ENCODE measurements around the gene ACTR2.
"Not testable (repeated sequence)": the region's sequence is repeated elsewhere in the genome, so short reads cannot be mapped to it uniquely, and the experiment has no call there.

Gene ACTR2

DNA sequence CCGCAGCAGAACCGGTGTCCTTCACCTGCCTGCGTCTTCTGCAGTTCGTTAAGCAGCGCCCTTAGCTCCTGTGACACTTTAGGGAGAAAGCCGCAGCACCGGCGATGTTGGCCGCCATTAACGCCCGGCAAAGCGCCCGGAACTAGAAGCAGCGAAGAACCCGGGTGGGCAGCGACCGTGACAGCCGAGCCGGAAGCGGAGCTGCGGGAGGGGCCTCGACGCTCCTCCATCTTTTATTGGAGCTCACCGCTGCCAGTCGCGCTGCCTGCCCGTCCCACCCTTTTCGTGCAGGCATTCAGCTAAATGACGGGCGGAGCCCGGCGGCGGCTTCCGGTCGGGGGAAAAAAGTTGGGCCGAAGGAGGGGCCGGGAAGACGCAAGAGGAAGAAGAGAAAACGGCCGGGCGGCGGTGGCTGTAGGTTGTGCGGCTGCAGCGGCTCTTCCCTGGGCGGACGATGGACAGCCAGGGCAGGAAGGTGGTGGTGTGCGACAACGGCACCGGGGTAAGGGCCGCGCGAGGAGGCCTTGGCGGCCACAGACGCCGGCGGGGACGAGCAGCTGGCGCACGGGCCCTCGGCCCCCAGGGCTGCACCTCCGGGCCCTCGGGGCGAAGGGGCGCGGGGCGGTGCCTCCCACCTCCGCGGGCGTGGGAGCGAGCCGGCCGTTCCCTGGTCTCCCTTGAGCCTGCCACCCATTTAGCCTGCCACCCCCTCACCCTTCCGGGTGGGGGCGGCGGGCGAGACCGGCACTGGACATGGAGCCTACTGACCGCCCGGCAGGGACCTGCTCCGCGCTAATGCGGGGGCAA, at the start of gene ACTR2:
TSS of gene ACTR2 (plus strand) at position 376 of the 807 bp plus-strand sequence. CDS start at position 455, 79 bp downstream.
- DNase-seq (ENCODE audit: low read depth, low spot score), result peak; percentile 97
- TF ChIP-seq CTCF (IDR thresholded peaks at IDR 0.05; ENCODE audit: low read depth, low read length), result no peak
- peak within 1 kb of the TSS; percentile 99 for H3K4me3 ChIP-seq (ENCODE audit: low read depth, low read length)
- in situ Hi-C loops (cut with HindIII; ENCODE audit: low sequenced_read_pairs), result no loop called here

DNA sequence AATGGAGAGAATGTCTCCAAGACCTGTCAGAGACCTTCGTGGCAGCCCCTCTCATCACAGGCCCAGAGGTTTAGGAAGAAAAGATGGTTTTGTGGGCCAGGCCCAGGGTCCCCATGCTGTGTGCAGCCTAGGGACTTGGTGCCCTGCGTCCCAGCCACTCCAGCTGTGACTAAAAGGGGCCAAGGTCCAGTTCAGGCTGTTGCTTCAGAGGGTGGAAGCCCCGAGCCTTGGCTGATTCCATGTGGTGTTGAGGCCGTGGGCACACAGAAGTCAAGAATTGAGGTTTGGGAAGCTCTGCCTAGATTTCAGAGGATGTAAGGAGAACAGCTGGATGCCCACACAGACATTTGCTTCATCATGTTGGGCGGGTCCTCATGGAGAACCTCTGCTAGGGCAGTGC, 45.1 kb upstream of the ACTR2 start:
- H3K4me3 ChIP-seq (ENCODE audit: low read depth, low read length), result no peak overlapping the region
- no peak for DNase-seq (ENCODE audit: low read depth, low spot score)
- TF ChIP-seq CTCF (IDR thresholded peaks at IDR 0.05; ENCODE audit: low read depth, low read length), result no peak
- in situ Hi-C loops (cut with HindIII; ENCODE audit: low sequenced_read_pairs), result no loop called here

DNA sequence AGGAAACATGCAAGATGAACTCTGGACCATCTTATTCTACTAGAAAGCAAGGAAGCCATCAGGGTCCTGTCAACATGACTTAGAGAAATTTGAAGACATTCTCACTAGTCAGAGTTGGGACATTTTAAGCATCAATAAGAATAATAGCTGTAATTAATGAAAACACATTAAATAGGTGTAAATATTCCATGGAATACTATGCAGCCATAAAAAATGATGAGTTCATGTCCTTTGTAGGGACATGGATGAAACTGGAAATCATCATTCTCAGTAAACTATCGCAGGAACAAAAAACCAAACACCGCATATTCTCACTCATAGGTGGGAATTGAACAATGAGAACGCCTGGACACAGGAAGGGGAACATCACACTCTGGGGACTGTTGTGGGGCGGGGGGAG, 44.2 kb upstream of the ACTR2 start:
- DNase-seq (ENCODE audit: low read depth, low spot score); in situ Hi-C loops (cut with HindIII; ENCODE audit: low sequenced_read_pairs); H3K4me3 ChIP-seq (ENCODE audit: low read depth, low read length): not testable (repeated sequence)

GRCh38 chr2:65185012-65185411, 42.6 kb upstream of the ACTR2 start:
- in situ Hi-C loops (cut with HindIII; ENCODE audit: low sequenced_read_pairs), result no loop called here
- no peak for DNase-seq (ENCODE audit: low read depth, low spot score)
- no peak for TF ChIP-seq CTCF (IDR thresholded peaks at IDR 0.05; ENCODE audit: low read depth, low read length)
- H3K4me3 ChIP-seq (ENCODE audit: low read depth, low read length), result no peak overlapping the region

- DNase-seq (ENCODE audit: low read depth, low spot score), result no peak
- TF ChIP-seq CTCF (IDR thresholded peaks at IDR 0.05; ENCODE audit: low read depth, low read length), result no peak
- in situ Hi-C loops (cut with HindIII; ENCODE audit: low sequenced_read_pairs), result no loop called here
- H3K4me3 ChIP-seq (ENCODE audit: low read depth, low read length), result no peak overlapping the region
Observed at GRCh38 chr2:65186093-65186868, 41.4 kb upstream of the ACTR2 start.

DNA sequence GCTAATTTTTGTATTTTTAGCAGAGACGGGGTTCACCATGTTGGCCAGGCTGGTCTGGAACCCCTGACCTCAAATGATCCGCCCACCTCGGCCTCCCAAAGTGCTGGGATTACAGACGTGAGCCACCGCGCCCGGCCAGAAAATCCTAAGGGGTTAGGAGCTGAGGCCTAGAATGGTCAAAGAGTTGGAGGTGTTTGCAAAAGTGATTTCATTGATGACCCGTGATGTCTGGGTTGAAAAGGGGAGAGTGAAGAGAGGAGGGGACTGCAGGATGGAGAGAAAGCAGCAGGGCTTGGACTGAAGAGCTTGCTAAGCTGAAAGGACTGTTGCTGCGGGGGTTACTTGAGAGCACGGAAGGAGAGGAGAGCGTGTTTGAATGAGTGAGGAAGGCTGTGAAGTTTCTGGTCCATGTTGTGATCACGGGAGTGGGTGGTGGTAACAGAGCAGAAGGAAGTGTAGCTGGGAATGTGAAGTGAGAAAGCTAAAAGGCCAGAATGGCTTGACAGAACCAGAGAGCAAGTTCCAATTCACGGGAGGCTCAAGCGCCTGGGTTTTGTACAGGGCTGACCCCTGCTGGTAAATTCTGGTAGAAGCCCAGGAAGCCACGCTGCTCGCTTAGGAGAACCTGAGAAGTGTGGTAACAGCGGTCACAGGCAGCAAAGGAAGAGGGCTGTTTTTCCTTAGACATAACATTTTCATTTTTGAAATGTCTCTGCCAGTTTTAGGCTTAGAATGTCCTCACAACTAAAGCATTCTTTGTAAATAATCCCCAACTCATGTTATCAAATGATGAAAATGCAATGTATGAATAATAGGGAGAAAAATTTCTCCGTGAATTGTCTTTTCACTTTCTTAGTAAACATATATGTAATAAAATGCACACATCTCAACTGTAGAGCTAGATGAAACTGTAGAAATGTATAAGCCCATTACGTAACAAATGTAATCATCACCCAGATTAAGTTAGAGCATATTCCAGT, 40.5 kb upstream of the ACTR2 start:
- H3K4me3 ChIP-seq (ENCODE audit: low read depth, low read length), result no peak overlapping the region
- DNase-seq (ENCODE audit: low read depth, low spot score), result peak; percentile 79
- TF ChIP-seq CTCF (IDR thresholded peaks at IDR 0.05; ENCODE audit: low read depth, low read length), result peak; percentile 83
- in situ Hi-C loops (cut with HindIII; ENCODE audit: low sequenced_read_pairs), result no loop called here
